ENCODE results near the gene ZNF541. TPM values are rescaled to one million over a fixed set of nuclear protein-coding genes. Genes with fewer than 3 reads are reported as not detected.

The ZNF541 gene
- total RNA-seq, 3 donors from 2014 or later, result 0.22 TPM; not detected in 2

GRCh38 chr19:47608969-47609905 is 36.3 kb upstream of the ZNF541 start, which contains the start of gene BICRA:
BICRA (plus strand) TSS chr19:47609134; CDS start chr19:47673575, 64,441 bp downstream.
- Histone ChIP-seq H3K36me3 (ENCODE audit: low read depth) (no peaks in the 10 kb centered on the region), H3K4me1 (ENCODE audit: low read depth) (peaks cover 19% of the 10 kb centered on the region), H3K4me3 (peak within 1 kb of the TSS; percentile 76), H3K9me3 (no peaks in the 10 kb centered on the region)
- no peak for TF ChIP-seq CTCF (IDR thresholded peaks at IDR 0.05)
- DNase-seq (peak; percentile 84 to 91 (median 88)), ATAC-seq (peak; percentile 68)
- intact Hi-C loops (cut with DNase I, micrococcal nuclease), result loop anchor here in 1 of 2 donors (10.0 kb wide), 1 partner anchor 94 kb away; the partner anchor contains the start of gene NAPA

GRCh38 chr19:47608074-47608918 is 35.3 kb upstream of the ZNF541 start:
- peaks cover 17% of the 10 kb centered on the region for H3K4me1 ChIP-seq (ENCODE audit: low read depth)
- H3K36me3 ChIP-seq (ENCODE audit: low read depth), result no peaks in the 10 kb centered on the region
- H3K9me3 ChIP-seq, result no peaks in the 10 kb centered on the region
- peak overlapping the region; percentile 76 for H3K4me3 ChIP-seq
- ATAC-seq (peak; percentile 94), DNase-seq (peak; percentile 95 to 98 (median 96))
- intact Hi-C loops (cut with DNase I, micrococcal nuclease), result loop anchor here in 1 of 2 donors (10.0 kb wide), 1 partner anchor 93 kb away; the partner anchor contains the start of gene NAPA
- no peak for TF ChIP-seq CTCF (IDR thresholded peaks at IDR 0.05)

GRCh38 chr19:47607564-47608073 is 34.7 kb upstream of the ZNF541 start:
- no peaks in the 10 kb centered on the region for H3K36me3 ChIP-seq (ENCODE audit: low read depth)
- intact Hi-C loops (cut with DNase I, micrococcal nuclease), result loop anchor here in 1 of 2 donors (10.0 kb wide), 1 partner anchor 93 kb away; the partner anchor contains the start of gene NAPA
- ATAC-seq, result no peak
- H3K4me1 ChIP-seq (ENCODE audit: low read depth), result peaks cover 10% of the 10 kb centered on the region
- no peak for TF ChIP-seq CTCF (IDR thresholded peaks at IDR 0.05)
- no peak for DNase-seq
- peak overlapping the region; percentile 76 for H3K4me3 ChIP-seq
- no peaks in the 10 kb centered on the region for H3K9me3 ChIP-seq

- intact Hi-C loops (cut with DNase I, micrococcal nuclease), result loop anchor here in 1 of 2 donors (10.0 kb wide), 1 partner anchor 89 kb away; the partner anchor contains the start of gene NAPA
- ATAC-seq, result no peak
- no peaks in the 10 kb centered on the region for H3K9me3 ChIP-seq
Observed at GRCh38 chr19:47603706-47604565, 31.0 kb upstream of the ZNF541 start.

More at GRCh38 chr19:47603706-47604565, 31.0 kb upstream of the ZNF541 start:
- peaks cover 18% of the 10 kb centered on the region for H3K4me1 ChIP-seq (ENCODE audit: low read depth)
- no peaks in the 10 kb centered on the region for H3K36me3 ChIP-seq (ENCODE audit: low read depth)
- no peak for TF ChIP-seq CTCF (IDR thresholded peaks at IDR 0.05)
- DNase-seq, result no peak
- no peak overlapping the region for H3K4me3 ChIP-seq
